SU-DHL-6 (cell line): ENCODE measurements around the gene NRXN2.

ENCODE experiments used
- H2AFZ ChIP-seq: fragments of 200-600 bp; sonication (generic); 2 replicates; pipeline ENCODE4 v1.6.1; 2014; ENCODE audit warnings: low read depth, mild to moderate bottlenecking, moderate library complexity, mixed read lengths, antibody characterized with exemption, low read length; ENCODE audit not compliant: severe bottlenecking
- H3F3A ChIP-seq: fragments of 200-600 bp; shearing (Covaris generic); 2 replicates; pipeline ENCODE4 v1.6.0; 2016; ENCODE audit warnings: antibody characterized with exemption, mild to moderate bottlenecking; ENCODE audit not compliant: insufficient read depth
- H3K27ac ChIP-seq: fragments of 200-600 bp; sonication (generic); 2 replicates; pipeline ENCODE4 v1.5.1; 2016; ENCODE audit warnings: low read depth, mild to moderate bottlenecking, low read length, moderate library complexity, mixed read lengths
- H3K27me3 ChIP-seq: fragments of 200-600 bp; sonication (generic), shearing (Covaris generic); 2 replicates; pipeline ENCODE4 v1.6.0; 2014; ENCODE audit warnings: mild to moderate bottlenecking, low read length
- H3K36me3 ChIP-seq: fragments of 200-600 bp; sonication (generic); 2 replicates; pipeline ENCODE4 v1.6.1; 2014; ENCODE audit warnings: mild to moderate bottlenecking, low read length, mixed read lengths
- H3K4me2 ChIP-seq: fragments of 300-600, 200-600 bp; shearing (Covaris generic), sonication (generic); 2 replicates; pipeline ENCODE4 v1.6.0; 2014; ENCODE audit warnings: low read length, low read depth, mild to moderate bottlenecking; ENCODE audit not compliant: poor library complexity, severe bottlenecking
- H3K4me3 ChIP-seq: fragments of 200-600 bp; sonication (generic); 2 replicates; pipeline ENCODE4 v1.5.1; 2014; ENCODE audit warnings: antibody characterized with exemption, low read length, mild to moderate bottlenecking, mixed read lengths; ENCODE audit not compliant: insufficient read depth, poor library complexity, severe bottlenecking
- H3K79me2 ChIP-seq: fragments of 200-600 bp; sonication (generic); 2 replicates; pipeline ENCODE4 v1.6.1; 2014; ENCODE audit warnings: mild to moderate bottlenecking, low read length, moderate library complexity; ENCODE audit not compliant: insufficient read depth
- H3K9ac ChIP-seq: fragments of 200-600 bp; sonication (generic); 2 replicates; pipeline ENCODE4 v1.7.0; 2014; ENCODE audit warnings: mild to moderate bottlenecking, low read length
- H3K9me2 ChIP-seq: fragments of 200-600 bp; sonication (generic); replicated peaks from 2 replicates; pipeline ENCODE4 v1.6.1; 2014; ENCODE audit warnings: low read length; ENCODE audit not compliant: insufficient read depth
- H3K9me3 ChIP-seq: fragments of 200-600 bp; sonication (generic); 2 replicates; pipeline ENCODE4 v1.6.1; 2014; ENCODE audit warnings: low read length, mixed read lengths; ENCODE audit not compliant: insufficient read depth
- H4K20me1 ChIP-seq: fragments of 200-600 bp; sonication (generic); 2 replicates; pipeline ENCODE4 v1.6.1; 2014; ENCODE audit warnings: low read depth, mild to moderate bottlenecking, antibody characterized with exemption, low read length, moderate library complexity, mixed read lengths
- EZH2phosphoT487 ChIP-seq: fragments of 200-600 bp; sonication (generic), shearing (Covaris generic); conservative IDR thresholded peaks from 2 replicates; pipeline ENCODE4 v1.6.1; 2018; ENCODE audit warnings: mild to moderate bottlenecking, antibody characterized with exemption, low read length, moderate library complexity, mixed read lengths
- TF ChIP-seq, protein P1 (sequence below): fragments of 200-600 bp; sonication (generic); IDR thresholded peaks from one replicate; pipeline ENCODE4 v1.5.1; 2017; ENCODE audit warnings: antibody characterized with exemption, mild to moderate bottlenecking, low read length, moderate library complexity; ENCODE audit not compliant: insufficient read depth, poor library complexity, severe bottlenecking

NRXN2 gene

GRCh38 chr11:64660205-64660604 is 62.8 kb downstream of the NRXN2 start:
- H3K9me2 ChIP-seq: no peaks in the 10 kb centered on the region
- TF ChIP-seq EZH2phosphoT487: no peak
- TF ChIP-seq, protein P1, sequence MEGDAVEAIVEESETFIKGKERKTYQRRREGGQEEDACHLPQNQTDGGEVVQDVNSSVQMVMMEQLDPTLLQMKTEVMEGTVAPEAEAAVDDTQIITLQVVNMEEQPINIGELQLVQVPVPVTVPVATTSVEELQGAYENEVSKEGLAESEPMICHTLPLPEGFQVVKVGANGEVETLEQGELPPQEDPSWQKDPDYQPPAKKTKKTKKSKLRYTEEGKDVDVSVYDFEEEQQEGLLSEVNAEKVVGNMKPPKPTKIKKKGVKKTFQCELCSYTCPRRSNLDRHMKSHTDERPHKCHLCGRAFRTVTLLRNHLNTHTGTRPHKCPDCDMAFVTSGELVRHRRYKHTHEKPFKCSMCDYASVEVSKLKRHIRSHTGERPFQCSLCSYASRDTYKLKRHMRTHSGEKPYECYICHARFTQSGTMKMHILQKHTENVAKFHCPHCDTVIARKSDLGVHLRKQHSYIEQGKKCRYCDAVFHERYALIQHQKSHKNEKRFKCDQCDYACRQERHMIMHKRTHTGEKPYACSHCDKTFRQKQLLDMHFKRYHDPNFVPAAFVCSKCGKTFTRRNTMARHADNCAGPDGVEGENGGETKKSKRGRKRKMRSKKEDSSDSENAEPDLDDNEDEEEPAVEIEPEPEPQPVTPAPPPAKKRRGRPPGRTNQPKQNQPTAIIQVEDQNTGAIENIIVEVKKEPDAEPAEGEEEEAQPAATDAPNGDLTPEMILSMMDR: no peak
- no peaks in the 10 kb centered on the region for H3K27me3 ChIP-seq
- H4K20me1 ChIP-seq: no peaks in the 10 kb centered on the region
- no peaks in the 10 kb centered on the region for H3K9me3 ChIP-seq
- H3K9ac ChIP-seq: no peak overlapping the region
- no peaks in the 10 kb centered on the region for H3K79me2 ChIP-seq
- no peaks in the 10 kb centered on the region for H3K36me3 ChIP-seq
- H3F3A ChIP-seq: no peaks in the 10 kb centered on the region
- H3K4me2 ChIP-seq: no peak overlapping the region
- no peak overlapping the region for H3K27ac ChIP-seq
- no peak overlapping the region for H2AFZ ChIP-seq
- no peak overlapping the region for H3K4me3 ChIP-seq

DNA sequence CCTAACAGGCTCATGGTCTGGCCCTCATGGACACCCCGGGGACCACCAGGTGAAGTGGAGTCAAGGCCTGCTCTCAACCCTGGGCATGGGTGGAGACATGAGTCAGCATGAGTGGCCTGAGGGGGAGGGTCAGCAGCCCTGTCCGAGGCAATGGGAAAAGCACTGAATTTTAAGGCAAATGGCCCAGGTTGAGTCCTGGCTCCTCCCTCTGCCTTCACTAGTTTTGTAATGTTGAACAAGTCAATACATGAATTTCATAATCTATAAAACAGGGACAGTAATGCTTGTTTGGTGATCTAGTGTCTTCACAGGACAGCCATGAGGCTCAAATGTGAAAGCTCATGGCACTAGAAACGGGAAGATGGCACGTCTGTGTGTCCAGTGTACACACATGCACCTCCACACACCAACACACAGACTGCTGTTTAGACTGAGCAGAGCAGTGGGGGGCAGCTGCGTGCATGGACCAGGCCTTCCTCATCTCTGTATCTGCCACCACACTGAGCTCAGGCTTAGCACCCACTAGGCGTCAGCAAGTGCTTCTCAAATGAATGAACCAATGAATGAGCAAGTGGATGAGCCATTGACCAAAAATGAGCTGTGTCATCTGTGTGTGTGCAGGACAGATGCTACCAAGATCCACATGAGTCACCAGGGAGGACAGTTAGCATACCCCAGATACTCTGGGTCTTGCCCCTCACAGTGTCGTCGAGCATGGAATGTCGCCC is 63.4 kb downstream of the NRXN2 start:
- Histone ChIP-seq H4K20me1 (no peaks in the 10 kb centered on the region), H2AFZ (no peak overlapping the region), H3K9me2 (no peaks in the 10 kb centered on the region), H3K27ac (no peak overlapping the region), H3F3A (no peaks in the 10 kb centered on the region), H3K4me2 (no peak overlapping the region), H3K79me2 (no peaks in the 10 kb centered on the region), H3K4me3 (no peak overlapping the region), H3K27me3 (no peaks in the 10 kb centered on the region), H3K36me3 (no peaks in the 10 kb centered on the region), H3K9ac (no peak overlapping the region), H3K9me3 (no peaks in the 10 kb centered on the region)
- TF ChIP-seq EZH2phosphoT487: no peak
- TF ChIP-seq, protein P1: no peak

DNA sequence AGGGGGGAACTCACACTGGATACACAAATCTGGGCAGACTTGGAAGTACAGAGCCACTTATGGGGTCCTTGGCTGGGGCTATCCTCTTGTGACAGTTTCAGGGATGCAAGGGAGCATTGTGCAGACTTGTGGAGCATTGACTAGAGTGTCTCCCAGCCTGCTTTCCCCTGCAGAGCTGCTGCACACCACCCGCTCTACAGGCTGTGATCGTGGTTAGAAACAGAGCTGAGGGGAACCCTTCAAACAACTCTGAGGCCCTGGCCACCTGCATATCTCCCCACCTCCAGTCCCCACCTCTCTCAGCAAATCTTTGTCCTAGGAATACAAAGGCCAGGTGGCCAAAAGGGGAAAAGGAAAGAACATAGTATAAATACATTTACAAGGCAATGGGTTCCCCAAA is 64.7 kb downstream of the NRXN2 start:
- Histone ChIP-seq H2AFZ (no peak overlapping the region), H3K4me3 (no peak overlapping the region), H3K27me3 (no peaks in the 10 kb centered on the region), H3F3A (no peaks in the 10 kb centered on the region), H4K20me1 (no peaks in the 10 kb centered on the region), H3K9ac (no peak overlapping the region), H3K9me2 (no peaks in the 10 kb centered on the region), H3K36me3 (no peaks in the 10 kb centered on the region), H3K79me2 (no peaks in the 10 kb centered on the region), H3K4me2 (no peak overlapping the region), H3K9me3 (no peaks in the 10 kb centered on the region), H3K27ac (no peak overlapping the region)
- no peak for TF ChIP-seq EZH2phosphoT487
- TF ChIP-seq, protein P1: no peak
